Smooth muscle cell of the brain vasculature (primary cell): ENCODE measurements around the gene GNG11.

ENCODE experiments used
- DNase-seq: peaks from one replicate; pipeline ENCODE4 v3.0.0-alpha.2; 2012; ENCODE audit warnings: low read depth, low spot score

GNG11 gene

DNA sequence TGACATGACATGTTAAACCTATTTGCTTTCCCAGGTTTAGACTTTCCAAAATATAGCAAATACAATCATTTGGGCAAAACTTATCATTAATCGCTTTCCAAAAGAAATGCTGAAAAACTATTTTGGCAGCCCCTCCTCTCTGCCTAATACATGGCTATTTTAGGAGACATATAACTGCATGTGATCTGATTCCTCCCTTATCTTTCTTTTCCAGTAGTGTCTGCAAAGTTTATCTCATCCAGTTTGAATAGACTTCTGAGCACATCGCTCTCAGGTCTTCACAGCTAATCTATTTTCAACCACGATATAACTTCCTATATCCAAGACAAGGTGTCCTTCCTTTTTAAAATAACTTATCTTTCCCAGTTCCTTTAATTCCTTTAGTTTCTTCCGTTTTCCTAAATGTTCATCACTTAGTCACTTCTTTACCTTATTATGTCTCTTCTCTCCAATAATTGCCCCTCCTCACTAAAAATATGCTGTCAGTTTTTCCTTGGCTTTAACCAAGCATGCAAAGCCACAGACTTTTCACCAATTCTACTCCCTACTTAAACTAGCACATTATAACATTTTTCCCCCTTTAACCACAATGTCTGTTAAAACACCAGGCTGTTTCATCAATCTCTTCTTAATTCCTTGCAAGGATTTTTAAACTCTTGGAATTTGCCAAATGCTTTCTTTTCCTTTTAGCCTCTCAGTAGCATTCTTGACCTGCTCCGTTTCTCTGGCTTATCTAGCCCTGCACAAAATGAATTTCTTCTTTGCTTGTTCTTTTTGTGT is 24.4 kb downstream of the GNG11 start:
- no peak for DNase-seq

DNA sequence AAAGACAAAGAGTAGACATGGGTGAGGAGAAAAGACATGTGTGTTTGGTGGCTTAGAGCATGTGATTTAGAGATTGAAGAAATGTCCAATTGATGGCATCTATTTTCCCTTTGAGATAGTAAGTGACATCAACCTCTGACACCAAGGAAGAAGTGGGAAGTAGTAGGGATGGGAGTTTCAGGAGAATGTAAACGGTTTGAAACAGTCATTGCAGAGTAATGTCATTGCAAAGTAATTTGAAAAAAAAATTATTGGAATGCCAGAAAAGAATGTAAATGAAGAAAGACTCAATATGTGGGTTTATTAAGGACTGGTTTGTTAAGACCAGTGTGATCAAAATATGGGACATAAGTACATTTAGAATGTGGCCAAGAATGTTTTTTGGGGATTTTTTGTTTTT is 26.6 kb downstream of the GNG11 start:
- DNase-seq, result no peak

DNA sequence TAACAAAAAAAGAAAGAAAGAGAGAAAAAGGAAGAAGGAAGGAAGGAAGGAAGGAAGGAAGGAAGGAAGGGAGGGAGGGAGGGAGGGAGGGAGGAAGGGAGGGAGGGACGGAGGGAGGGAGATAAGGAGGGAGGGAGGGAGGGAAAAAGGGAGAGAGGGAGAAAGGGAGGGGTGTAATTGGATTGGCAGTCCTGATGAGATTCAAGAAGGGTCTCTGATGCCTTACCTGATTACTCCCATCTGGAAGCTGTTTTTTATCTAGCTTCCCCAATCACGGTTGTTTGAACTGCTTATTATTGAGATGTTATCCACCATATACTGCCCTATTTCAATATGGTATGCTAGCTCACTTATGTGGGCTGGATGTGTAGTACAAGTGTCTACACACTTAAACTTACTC is 27.3 kb downstream of the GNG11 start:
- no peak for DNase-seq

DNA sequence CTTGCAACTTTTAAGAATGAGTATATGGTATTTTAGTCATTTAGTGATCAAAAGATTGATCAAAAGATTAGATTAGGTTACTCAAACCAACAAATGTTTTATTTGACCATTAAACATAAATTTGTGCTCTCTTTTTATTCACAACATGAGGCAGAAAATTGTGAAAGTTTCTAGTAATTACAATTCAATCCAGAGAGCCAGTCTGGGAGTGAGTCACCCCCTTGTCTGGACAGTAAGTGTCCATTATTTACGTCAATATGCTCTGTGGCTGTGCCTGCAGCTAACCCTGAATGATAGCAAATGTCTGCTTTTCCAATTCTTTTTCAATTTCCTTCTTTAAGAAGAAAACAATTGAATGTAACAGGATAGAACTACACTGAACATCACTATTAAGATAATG is 27.9 kb downstream of the GNG11 start:
- no peak for DNase-seq

DNA sequence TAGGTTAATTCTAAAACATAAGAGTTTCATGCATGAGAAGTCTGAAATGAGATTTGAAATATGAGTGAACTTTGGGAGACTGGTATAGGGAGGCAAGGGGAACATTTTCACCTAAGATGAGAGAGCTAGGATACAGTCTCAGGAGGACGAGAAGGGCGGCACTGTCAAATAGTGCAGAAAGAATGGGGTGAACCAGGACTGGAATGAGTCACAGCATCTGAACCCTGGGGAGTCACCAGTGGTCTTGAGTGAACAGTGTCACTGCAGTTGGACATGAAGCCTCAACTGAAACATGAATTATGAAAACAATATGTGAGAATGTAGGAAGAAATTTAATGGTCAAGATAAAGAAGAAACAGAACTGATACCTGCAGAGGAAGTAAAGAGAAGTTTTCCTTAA is 33.8 kb downstream of the GNG11 start:
- no peak for DNase-seq

DNA sequence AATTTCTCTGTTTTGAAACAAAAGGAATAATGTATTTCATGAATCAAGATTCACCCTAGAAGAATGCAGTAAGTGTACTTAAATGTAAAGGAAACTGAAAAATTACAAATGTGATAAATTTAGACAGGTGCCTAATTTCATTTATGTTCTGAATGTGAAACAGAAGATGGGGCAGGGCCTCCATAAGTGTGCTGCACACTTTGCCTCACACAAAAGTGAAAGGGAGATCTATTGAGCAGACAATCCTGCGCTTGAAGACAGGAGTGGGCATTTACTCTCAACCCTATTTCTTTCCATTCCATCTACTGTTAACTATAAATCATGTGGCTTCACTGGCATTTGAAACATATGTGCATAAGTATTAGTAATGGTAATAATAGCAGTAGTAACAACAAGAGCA is 36.2 kb downstream of the GNG11 start:
- DNase-seq, result no peak

DNA sequence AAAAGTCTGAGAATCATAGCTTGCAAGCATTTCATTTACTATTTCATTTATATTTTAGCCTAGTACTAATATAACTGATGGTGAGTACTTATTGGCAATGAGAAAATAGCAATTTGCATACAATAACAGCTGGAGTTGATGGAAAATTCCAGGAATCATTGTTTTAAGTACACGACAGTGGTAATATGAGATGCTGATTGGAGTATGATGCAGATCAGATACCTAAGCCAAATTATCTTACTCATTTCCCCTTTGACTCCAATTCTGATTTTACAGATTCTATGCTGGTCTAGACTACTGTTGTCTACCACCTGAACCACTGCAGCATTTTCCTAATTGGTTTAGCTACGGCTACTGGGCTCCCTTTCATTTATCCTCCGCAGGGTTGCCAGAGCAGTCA is 36.7 kb downstream of the GNG11 start:
- DNase-seq, result no peak

DNA sequence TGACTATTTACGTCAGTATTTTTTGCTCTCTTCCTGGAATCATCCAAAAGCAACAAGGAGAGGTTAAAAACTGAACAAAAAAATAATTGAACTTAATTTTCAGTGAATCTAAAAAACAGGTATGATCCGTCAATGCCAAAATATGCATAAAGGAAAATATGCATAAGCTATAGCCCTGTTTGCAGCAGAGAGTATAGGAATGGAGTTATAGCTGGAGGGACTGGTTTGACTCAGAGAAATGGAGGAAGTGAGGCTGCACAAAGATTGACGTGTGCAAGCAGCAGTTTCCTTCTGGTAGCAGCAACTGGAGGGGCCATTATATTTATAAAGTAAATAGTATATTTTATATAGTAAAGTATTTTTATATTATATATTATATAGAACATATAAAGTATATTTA is 37.1 kb downstream of the GNG11 start:
- DNase-seq, result no peak

DNA sequence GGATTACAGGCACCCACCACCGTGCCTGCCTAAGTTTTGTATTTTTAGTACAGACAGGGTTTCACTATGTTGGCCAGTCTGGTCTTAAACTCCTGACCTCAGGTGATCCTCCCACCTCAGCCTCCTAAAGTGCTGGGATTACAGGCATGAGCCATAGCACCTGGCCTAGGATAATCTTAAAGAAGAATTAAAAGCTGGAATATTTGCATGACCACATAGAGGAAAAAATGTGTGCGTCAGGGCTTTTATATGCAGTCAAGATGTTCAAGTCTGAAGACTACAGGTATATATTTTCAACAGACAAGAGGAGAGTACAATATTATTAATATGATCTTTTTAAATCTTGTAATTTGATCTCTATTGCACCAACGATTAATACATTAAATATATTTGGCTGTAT is 39.5 kb downstream of the GNG11 start:
- no peak for DNase-seq

DNA sequence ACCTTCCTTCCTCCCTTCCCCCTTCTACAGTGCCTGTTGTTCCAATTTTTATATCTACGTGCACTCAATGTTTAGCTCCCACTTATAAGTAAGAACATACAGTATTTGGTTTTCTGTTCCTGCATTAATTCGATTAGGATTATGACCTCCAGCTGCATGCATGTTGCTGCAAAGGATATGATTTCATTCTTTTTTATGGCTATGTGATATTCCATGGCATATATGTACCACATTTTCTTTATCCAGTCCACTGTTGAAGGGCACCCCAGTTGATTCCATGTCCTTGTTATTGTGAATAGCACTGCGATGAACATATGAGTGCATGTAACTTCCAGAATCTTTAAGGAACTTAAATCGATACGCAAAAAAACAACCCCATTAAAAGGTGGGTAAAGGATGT is 42.7 kb downstream of the GNG11 start:
- DNase-seq, result no peak

DNA sequence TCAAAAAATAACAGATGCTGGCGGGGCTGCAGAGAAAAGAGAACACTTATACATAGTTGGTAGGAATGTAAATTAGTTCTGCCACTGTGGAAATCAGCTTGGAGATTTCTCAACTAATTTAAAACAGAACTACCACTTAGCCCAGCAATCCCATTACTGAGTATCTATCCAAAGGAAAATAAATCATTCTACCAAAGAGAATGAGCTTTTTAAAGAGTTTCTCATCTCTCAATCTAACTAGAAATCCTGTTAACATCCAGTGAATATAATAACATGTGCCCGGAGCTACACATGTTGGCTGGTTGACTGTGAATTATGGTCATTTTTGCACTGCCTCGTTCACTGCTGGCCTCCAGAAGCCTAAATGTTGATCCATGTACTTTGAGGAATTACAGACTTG is 43.3 kb downstream of the GNG11 start:
- DNase-seq, result no peak

DNA sequence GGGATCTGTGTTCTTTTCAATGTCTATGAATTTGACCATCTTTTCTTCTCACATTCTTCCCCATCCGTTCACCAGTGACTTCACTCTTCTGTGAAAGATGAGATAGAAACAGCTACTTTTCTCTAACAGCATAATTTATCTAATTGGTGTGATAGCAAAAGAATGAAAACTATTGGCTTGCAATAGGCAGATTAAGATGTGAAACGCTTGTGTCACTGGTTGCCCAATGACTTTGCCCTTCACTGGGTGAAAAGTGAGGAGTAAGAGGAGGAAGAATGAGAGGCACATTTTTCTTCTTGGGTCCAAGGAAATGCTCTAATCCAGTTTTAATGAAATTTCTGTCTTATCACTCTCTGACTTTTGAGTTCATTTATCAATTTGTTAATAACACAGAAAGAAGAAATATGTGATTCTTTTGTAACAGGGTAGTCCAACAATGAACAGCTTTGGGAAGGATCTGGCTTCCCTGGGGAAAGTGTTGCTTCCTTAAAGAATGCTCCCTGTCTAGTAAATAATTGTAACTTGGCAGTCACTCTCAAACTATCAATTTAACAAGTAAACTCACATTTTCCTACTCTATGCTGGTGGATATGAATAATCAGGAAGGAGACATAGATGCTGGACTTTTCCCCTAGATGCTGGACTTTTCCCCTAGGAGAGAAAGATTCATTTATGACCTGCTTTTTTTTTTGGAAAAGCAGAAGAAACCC is 47.5 kb downstream of the GNG11 start:
- no peak for DNase-seq

DNA sequence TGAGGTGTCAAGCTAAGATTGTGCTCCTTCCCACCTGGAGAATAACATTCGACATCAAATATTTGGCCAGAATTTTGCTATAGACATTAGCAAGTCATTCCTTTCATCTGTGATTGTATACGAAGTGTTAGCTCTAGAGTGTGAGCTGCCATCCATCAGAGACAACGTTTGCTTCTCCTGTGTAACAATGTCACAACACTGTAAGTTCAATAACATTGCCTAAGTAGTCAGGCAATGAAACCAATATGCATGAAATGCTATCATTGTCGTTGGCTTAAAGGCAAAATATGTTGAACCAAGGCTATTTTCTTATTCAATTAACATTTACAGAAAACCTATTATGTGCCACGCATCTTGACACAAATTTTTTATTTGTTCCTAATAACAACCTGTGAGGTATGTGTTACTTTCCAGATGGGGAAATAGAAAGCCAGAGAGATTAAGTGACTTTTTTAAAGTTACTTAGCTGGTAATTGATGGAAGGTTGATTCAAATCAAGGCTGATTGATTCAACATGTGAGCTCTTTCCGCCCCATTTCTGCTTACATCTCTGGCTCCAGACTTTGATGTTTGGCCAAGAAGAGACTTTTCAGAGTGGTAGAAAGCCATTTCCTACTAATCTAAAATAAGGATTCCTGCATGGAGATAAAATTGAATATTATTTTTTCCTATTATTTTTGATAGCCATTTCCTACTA is 50.6 kb downstream of the GNG11 start:
- no peak for DNase-seq

DNA sequence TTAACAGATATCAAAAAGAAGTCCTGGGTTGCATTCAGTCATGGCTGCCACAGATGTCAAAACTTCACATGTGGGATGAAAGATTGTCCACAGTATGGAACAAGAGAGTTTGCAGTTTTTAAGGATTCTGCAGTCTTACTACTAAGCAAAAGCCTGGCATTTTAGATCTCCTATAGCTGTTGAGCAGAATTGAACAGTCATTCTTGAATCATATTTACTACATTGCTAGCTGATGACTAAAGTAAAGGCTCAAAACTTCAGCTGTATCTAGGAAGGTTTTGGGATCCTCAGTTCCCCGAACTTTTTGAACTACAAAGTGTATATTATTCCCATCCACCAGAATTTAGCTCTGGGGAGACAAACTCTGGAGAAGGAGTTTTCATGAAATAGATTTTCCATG is 51.6 kb downstream of the GNG11 start:
- DNase-seq, result no peak

DNA sequence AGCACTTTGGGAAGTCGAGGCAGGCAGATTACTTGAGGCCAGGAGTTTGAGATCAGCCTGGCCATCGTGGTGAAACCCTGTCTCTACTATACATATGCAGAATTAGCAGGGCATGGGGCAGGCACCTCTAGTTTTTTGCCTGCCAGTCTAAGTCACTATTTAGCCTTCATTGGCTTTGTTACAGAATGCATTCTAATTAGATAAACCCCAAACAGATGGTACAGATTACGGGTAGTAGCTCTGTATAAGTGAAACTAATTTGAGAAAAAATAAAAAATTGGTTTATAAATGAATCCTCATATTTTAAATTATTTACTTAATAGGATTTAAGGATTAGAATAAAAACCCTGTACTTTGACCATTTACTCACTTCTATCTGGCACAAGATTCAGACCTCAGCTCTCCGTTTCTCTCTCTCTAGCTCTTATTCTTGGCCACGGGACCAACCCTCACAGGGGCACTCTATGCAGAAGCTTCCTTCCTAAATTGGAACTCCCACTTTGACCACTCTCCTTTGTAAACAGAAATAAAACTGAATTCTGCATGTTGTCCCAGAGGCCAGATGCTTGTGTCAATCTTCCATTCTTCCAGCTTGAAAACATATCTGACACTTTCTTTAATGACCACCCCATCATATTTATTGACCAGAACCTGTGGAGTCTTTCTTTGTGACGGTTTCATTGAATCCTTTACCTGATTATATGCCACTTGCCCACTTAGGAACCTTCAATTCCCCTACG is 55.8 kb downstream of the GNG11 start:
- DNase-seq, result no peak
